GM23248 (cell line): ENCODE measurements around the gene PHACTR3. TPM values are rescaled to one million over a fixed set of nuclear protein-coding genes. Genes with fewer than 3 reads are reported as not detected.

Experiments used
- DNase-seq: peaks from one replicate; pipeline ENCODE4 v3.0.0-alpha.2; 2015
- H2AFZ ChIP-seq: fragments of 200-600 bp; sonication (generic); 2 replicates; pipeline ENCODE4 v1.6.1; 2016; ENCODE audit warnings: antibody characterized with exemption
- H3F3A ChIP-seq: fragments of 200-600 bp; sonication (generic); 2 replicates; pipeline ENCODE4 v1.6.1; 2016; ENCODE audit warnings: mild to moderate bottlenecking, antibody characterized with exemption, mixed run types; ENCODE audit not compliant: insufficient read depth
- H3K27ac ChIP-seq: fragments of 200-600 bp; sonication (generic); 2 replicates; pipeline ENCODE4 v1.5.1; 2016; ENCODE audit warnings: mild to moderate bottlenecking
- H3K27me3 ChIP-seq: fragments of 200-600 bp; sonication (generic); replicated peaks from 2 replicates; pipeline ENCODE4 v1.6.1; 2016; ENCODE audit warnings: mild to moderate bottlenecking; ENCODE audit not compliant: insufficient read depth
- H3K36me3 ChIP-seq: fragments of 200-600 bp; sonication (generic); 2 replicates; pipeline ENCODE4 v1.6.1; 2016; ENCODE audit warnings: low read depth, mild to moderate bottlenecking
- H3K4me1 ChIP-seq: fragments of 200-600 bp; sonication (generic); 2 replicates; pipeline ENCODE4 v1.6.1; 2016; ENCODE audit warnings: mild to moderate bottlenecking; ENCODE audit not compliant: insufficient read depth
- H3K4me2 ChIP-seq: fragments of 200-600 bp; sonication (generic); one replicate; pipeline ENCODE4 v1.6.1; 2016; ENCODE audit warnings: mild to moderate bottlenecking; ENCODE audit not compliant: unreplicated experiment
- H3K4me3 ChIP-seq: fragments of 200-600 bp; sonication (generic); 2 replicates; pipeline ENCODE4 v1.5.1; 2016; ENCODE audit warnings: mild to moderate bottlenecking
- H3K79me2 ChIP-seq: fragments of 200-600 bp; sonication (generic); 2 replicates; pipeline ENCODE4 v1.6.1; 2016; ENCODE audit warnings: mild to moderate bottlenecking; ENCODE audit not compliant: insufficient read depth
- H3K9ac ChIP-seq: fragments of 200-600 bp; sonication (generic); 2 replicates; pipeline ENCODE4 v1.6.1; 2016; ENCODE audit warnings: mild to moderate bottlenecking
- H3K9me2 ChIP-seq: fragments of 200-600 bp; sonication (generic); 2 replicates; pipeline ENCODE4 v1.6.1; 2016; ENCODE audit warnings: mixed run types, mild to moderate bottlenecking, moderate library complexity; ENCODE audit not compliant: insufficient read depth
- H3K9me3 ChIP-seq: fragments of 200-600 bp; sonication (generic); one replicate; pipeline ENCODE4 v1.6.1; 2017; ENCODE audit warnings: low read depth
- H4K20me1 ChIP-seq: fragments of 200-600 bp; sonication (generic); 2 replicates; pipeline ENCODE4 v1.6.0; 2016; ENCODE audit not compliant: insufficient read depth
- EZH2 ChIP-seq: fragments of 200-600 bp; sonication (generic); IDR thresholded peaks from 2 replicates; pipeline ENCODE4 v1.6.1; 2018; ENCODE audit warnings: antibody characterized with exemption, mild to moderate bottlenecking; ENCODE audit not compliant: insufficient read depth, poor library complexity, severe bottlenecking
- EZH2phosphoT487 ChIP-seq: fragments of 200-600 bp; sonication (generic); IDR thresholded peaks from 2 replicates; pipeline ENCODE4 v1.6.1; 2018; ENCODE audit warnings: antibody characterized with exemption, moderate library complexity, mild to moderate bottlenecking, low read depth; ENCODE audit not compliant: insufficient read depth
- WGBS, 2 experiments: methylation state at CpG; one replicate each; pipeline ENCODE4 v1.1.6; 2015 to 2017; ENCODE audit warnings: low lambda C conversion rate in 2 of 2, low coverage in 1 of 2; ENCODE audit errors: missing lambda C conversion rate in 2 of 2; 5-methylcytosine and 5-hydroxymethylcytosine counted together
- in situ Hi-C: fragments of 300-500 bp; cut with MboI; formaldehyde crosslinking; loops from 2 replicates; pipeline ENCODE4 v1.15.0; 2020
- polyA plus RNA-seq: library from polyadenylated mRNA; unstranded; fragments of >200 nt; fragmentation: Nextera tagmentation; extraction: Ambion mirVana; gene quantifications from 2 replicates; pipeline ENCODE4 v1.2.1, GENCODE V29; 2016
- total RNA-seq: library from RNA; depleted of rRNA; stranded (reverse); fragments of >200 nt; shearing (Covaris generic); gene quantifications from 2 replicates; pipeline ENCODE4 v1.2.3, GENCODE V29; 2014

The PHACTR3 gene
- total and polyA plus RNA-seq, 2 experiments from 2014 or later = not detected

DNA sequence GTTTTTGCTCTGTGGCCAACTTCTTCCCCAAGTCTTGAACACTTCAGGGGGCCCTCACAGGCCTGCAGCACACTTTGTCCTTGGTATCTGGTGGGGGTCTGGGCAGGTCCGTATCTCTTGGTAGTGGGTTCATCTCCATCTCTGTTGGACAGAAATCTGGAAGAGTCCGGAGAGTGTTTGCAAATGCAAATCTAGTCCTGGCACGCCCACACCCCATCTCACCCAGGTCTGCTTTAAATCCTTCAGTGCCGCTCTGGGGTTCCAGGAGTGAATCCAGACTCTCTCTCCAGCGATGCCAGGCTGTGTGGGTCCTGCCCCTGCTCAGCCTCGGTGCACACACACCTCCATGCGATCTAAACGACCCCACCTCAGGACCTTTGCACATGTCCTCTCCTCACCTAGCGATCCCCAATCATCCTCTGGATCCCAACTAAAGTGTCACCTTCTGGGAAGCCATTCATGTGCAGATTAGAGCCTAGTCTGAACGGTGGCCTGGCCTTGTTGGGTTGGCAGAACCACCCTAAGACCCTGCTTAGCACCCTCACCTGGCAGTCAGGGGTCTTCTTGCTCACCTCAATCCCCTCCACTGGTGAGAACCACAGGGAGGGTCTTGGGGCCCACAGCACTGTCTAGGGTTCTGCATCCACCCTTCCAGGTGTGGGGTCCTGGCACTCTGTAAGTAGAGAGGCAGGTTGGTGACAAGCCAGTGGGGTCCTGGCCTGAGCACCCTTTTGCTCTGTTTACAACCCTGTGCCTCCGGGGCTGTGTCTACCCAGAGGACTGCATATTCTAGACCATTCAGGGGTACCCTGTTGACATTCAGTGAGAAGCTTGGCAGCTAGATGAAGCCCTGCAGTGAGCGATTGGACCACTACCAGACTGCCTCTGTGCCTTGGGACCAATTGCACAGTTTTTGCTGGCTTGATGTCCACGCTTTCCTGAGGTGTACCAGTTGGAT is 228.3 kb downstream of the PHACTR3 start:
- no peak overlapping the region for H3K27ac ChIP-seq
- H3K27me3 ChIP-seq = peaks cover 13% of the 10 kb centered on the region
- H3K36me3 ChIP-seq = no peaks in the 10 kb centered on the region
- H3K9me3 ChIP-seq = no peaks in the 10 kb centered on the region
- no peaks in the 10 kb centered on the region for H4K20me1 ChIP-seq
- in situ Hi-C loops = no loop called here
- H3K9ac ChIP-seq = no peak overlapping the region
- H3K9me2 ChIP-seq = no peaks in the 10 kb centered on the region
- H3K4me3 ChIP-seq = no peak overlapping the region
- 50 to 51% methylated on average over 13 of the region's 13 CpGs for WGBS, 2 experiments
- H3K4me1 ChIP-seq = peaks cover 9% of the 10 kb centered on the region
- no peaks in the 10 kb centered on the region for H3F3A ChIP-seq
- H3K79me2 ChIP-seq = no peaks in the 10 kb centered on the region
- no peak for DNase-seq
- no peak overlapping the region for H3K4me2 ChIP-seq
- no peak for TF ChIP-seq EZH2phosphoT487
- TF ChIP-seq EZH2 = no peak
- H2AFZ ChIP-seq = no peak overlapping the region

GRCh38 chr20:59835057-59835447 is 230.7 kb downstream of the PHACTR3 start:
- TF ChIP-seq EZH2 (no peak), EZH2phosphoT487 (no peak)
- H3K9me3 ChIP-seq = no peaks in the 10 kb centered on the region
- no peaks in the 10 kb centered on the region for H3K9me2 ChIP-seq
- no peak overlapping the region for H3K4me2 ChIP-seq
- H3K27me3 ChIP-seq = peaks cover 23% of the 10 kb centered on the region
- no peak overlapping the region for H2AFZ ChIP-seq
- H3F3A ChIP-seq = no peaks in the 10 kb centered on the region
- no peak for DNase-seq
- H4K20me1 ChIP-seq = no peaks in the 10 kb centered on the region
- H3K4me3 ChIP-seq = no peak overlapping the region
- peaks cover 9% of the 10 kb centered on the region for H3K4me1 ChIP-seq
- H3K36me3 ChIP-seq = no peaks in the 10 kb centered on the region
- no peaks in the 10 kb centered on the region for H3K79me2 ChIP-seq
- no peak overlapping the region for H3K9ac ChIP-seq
- in situ Hi-C loops = no loop called here
- WGBS, 2 experiments = 52 to 64% methylated on average over 2 of the region's 2 CpGs
- H3K27ac ChIP-seq = no peak overlapping the region

GRCh38 chr20:59835448-59836395 is 231.4 kb downstream of the PHACTR3 start:
- DNase-seq = peak; percentile 41
- H3K36me3 ChIP-seq = no peaks in the 10 kb centered on the region
- H2AFZ ChIP-seq = peak overlapping the region; percentile 39; the same call in 1 of the 2 replicates
- H3F3A ChIP-seq = no peaks in the 10 kb centered on the region
- no peak for TF ChIP-seq EZH2
- no peak for TF ChIP-seq EZH2phosphoT487
- 5 to 6% methylated on average over 16 of the region's 16 CpGs for WGBS, 2 experiments
- no peaks in the 10 kb centered on the region for H3K9me2 ChIP-seq
- H3K27me3 ChIP-seq = peaks cover 23% of the 10 kb centered on the region
- no peak overlapping the region for H3K27ac ChIP-seq
- no peaks in the 10 kb centered on the region for H4K20me1 ChIP-seq
- H3K4me3 ChIP-seq = peak overlapping the region; percentile 25; the same call in 1 of the 2 replicates
- H3K4me2 ChIP-seq = peak overlapping the region; percentile 43
- in situ Hi-C loops = no loop called here
- H3K9me3 ChIP-seq = no peaks in the 10 kb centered on the region
- H3K79me2 ChIP-seq = no peaks in the 10 kb centered on the region
- H3K4me1 ChIP-seq = peaks cover 9% of the 10 kb centered on the region
- no peak overlapping the region for H3K9ac ChIP-seq

DNA sequence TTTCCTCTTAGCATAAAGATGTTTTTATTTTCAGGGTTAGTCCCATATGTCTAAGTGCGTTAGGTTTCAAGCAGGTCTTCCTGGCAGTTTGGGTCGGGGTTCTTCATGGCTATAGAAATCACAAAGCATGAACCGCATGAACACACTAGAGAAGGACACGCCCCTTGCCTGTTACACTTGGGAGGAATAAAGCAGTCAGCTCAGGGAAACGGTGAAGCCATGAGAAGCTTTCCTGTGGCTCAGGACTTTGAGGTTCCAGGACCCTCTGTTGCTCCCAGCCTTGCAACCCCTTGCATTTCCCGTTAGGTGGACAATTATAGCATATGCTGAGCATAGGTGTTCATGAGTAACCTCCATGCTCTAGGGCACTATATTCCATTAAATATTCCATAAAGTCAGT is 232.4 kb downstream of the PHACTR3 start:
- Histone ChIP-seq H3K36me3 (no peaks in the 10 kb centered on the region), H3F3A (no peaks in the 10 kb centered on the region), H2AFZ (no peak overlapping the region), H3K9me2 (no peaks in the 10 kb centered on the region), H3K27ac (no peak overlapping the region), H3K79me2 (no peaks in the 10 kb centered on the region), H3K4me2 (no peak overlapping the region), H3K4me3 (no peak overlapping the region), H3K9ac (no peak overlapping the region), H4K20me1 (no peaks in the 10 kb centered on the region), H3K4me1 (peaks cover 9% of the 10 kb centered on the region), H3K27me3 (peaks cover 23% of the 10 kb centered on the region), H3K9me3 (no peaks in the 10 kb centered on the region)
- DNase-seq = no peak
- in situ Hi-C loops = no loop called here
- no peak for TF ChIP-seq EZH2phosphoT487
- no peak for TF ChIP-seq EZH2
- 74 to 82% methylated on average over 6 of the region's 6 CpGs for WGBS, 2 experiments
